Measurements from ENCODE around the gene ATP8A1.

- TF ChIP-seq FOS (IDR thresholded peaks at IDR 0.05; ENCODE audit: low read depth, low read length) (no peak), POLR2A (IDR thresholded peaks at IDR 0.05; ENCODE audit: low read depth, low read length) (no peak), CEBPB (IDR thresholded peaks at IDR 0.05; ENCODE audit: low read depth, low read length) (no peak), NFE2L2 (IDR thresholded peaks at IDR 0.05; ENCODE audit: low read depth, low read length) (no peak), SMC3 (IDR thresholded peaks at IDR 0.05; ENCODE audit: low read depth, low read length) (no peak), RFX5 (IDR thresholded peaks at IDR 0.05; ENCODE audit: low read depth, low read length) (no peak), MAZ (IDR thresholded peaks at IDR 0.05; ENCODE audit: borderline replicate concordance, low read depth, low read length) (no peak), RCOR1 (IDR thresholded peaks at IDR 0.05; ENCODE audit: insufficient replicate concordance, low read length) (no peak), RAD21 (IDR thresholded peaks at IDR 0.05; ENCODE audit: low read length) (no peak), MXI1 (IDR thresholded peaks at IDR 0.05; ENCODE audit: borderline replicate concordance, low read depth, low read length) (no peak), CHD1 (IDR thresholded peaks at IDR 0.05; ENCODE audit: low read depth, low read length) (no peak)
- TF ChIP-seq, protein P1, sequence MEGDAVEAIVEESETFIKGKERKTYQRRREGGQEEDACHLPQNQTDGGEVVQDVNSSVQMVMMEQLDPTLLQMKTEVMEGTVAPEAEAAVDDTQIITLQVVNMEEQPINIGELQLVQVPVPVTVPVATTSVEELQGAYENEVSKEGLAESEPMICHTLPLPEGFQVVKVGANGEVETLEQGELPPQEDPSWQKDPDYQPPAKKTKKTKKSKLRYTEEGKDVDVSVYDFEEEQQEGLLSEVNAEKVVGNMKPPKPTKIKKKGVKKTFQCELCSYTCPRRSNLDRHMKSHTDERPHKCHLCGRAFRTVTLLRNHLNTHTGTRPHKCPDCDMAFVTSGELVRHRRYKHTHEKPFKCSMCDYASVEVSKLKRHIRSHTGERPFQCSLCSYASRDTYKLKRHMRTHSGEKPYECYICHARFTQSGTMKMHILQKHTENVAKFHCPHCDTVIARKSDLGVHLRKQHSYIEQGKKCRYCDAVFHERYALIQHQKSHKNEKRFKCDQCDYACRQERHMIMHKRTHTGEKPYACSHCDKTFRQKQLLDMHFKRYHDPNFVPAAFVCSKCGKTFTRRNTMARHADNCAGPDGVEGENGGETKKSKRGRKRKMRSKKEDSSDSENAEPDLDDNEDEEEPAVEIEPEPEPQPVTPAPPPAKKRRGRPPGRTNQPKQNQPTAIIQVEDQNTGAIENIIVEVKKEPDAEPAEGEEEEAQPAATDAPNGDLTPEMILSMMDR (conservative IDR thresholded peaks at IDR 0.05; ENCODE audit: low read depth, low read length): no peak
- TF ChIP-seq, protein P2, sequence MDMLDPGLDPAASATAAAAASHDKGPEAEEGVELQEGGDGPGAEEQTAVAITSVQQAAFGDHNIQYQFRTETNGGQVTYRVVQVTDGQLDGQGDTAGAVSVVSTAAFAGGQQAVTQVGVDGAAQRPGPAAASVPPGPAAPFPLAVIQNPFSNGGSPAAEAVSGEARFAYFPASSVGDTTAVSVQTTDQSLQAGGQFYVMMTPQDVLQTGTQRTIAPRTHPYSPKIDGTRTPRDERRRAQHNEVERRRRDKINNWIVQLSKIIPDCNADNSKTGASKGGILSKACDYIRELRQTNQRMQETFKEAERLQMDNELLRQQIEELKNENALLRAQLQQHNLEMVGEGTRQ (IDR thresholded peaks at IDR 0.05; ENCODE audit: low read depth, low read length): no peak
- TF ChIP-seq, protein P3, sequence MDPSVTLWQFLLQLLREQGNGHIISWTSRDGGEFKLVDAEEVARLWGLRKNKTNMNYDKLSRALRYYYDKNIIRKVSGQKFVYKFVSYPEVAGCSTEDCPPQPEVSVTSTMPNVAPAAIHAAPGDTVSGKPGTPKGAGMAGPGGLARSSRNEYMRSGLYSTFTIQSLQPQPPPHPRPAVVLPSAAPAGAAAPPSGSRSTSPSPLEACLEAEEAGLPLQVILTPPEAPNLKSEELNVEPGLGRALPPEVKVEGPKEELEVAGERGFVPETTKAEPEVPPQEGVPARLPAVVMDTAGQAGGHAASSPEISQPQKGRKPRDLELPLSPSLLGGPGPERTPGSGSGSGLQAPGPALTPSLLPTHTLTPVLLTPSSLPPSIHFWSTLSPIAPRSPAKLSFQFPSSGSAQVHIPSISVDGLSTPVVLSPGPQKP (IDR thresholded peaks at IDR 0.05; ENCODE audit: borderline replicate concordance, low read depth, low read length): no peak
Observed at GRCh38 chr4:42416017-42416416, 240.9 kb downstream of the ATP8A1 start.

All from IMR-90 (cell line).